SK-N-SH treated with all-trans-retinoic acid at 6 μM for 48 hours (cell line): ENCODE data around the gene CDH26.

Experiments used
- ATAC-seq: fragments of 200-7000 bp; cut with Tn5 transposase; 3 replicates; pipeline ENCODE4 v1.9.1; 2020; ENCODE audit warnings: mild to moderate bottlenecking, moderate library complexity
- ARNTL ChIP-seq: fragments of 450-650 bp; formaldehyde crosslinking; IDR thresholded peaks from 2 replicates; pipeline ENCODE4 v1.5.0; 2020; ENCODE audit warnings: low read depth, mild to moderate bottlenecking, moderate library complexity, borderline replicate concordance
- BACH2 ChIP-seq: fragments of 250-450 bp; sonication (Bioruptor Pico); IDR thresholded peaks from 2 replicates; pipeline ENCODE4 v1.9.0; 2021; ENCODE audit warnings: mild to moderate bottlenecking, borderline replicate concordance
- CSDC2 ChIP-seq: fragments of 250-450 bp; sonication (Bioruptor Pico); IDR thresholded peaks from 2 replicates; pipeline ENCODE4 v1.5.0; 2020; ENCODE audit warnings: mild to moderate bottlenecking, moderate library complexity
- ESRRG ChIP-seq: fragments of 250-450 bp; sonication (Bioruptor Pico); IDR thresholded peaks from 2 replicates; pipeline ENCODE4 v1.6.1; 2021; ENCODE audit warnings: mild to moderate bottlenecking
- GLIS3 ChIP-seq: fragments of 250-450 bp; sonication (Bioruptor Pico); IDR thresholded peaks from 2 replicates; pipeline ENCODE4 v1.5.0; 2020; ENCODE audit warnings: mild to moderate bottlenecking, moderate library complexity
- ISL1 ChIP-seq: fragments of 250-450 bp; sonication (Bioruptor Pico); IDR thresholded peaks from 2 replicates; pipeline ENCODE4 v2.1.2; 2022; ENCODE audit warnings: mild to moderate bottlenecking, moderate library complexity
- PATZ1 ChIP-seq: fragments of 250-450 bp; sonication (Bioruptor Pico); IDR thresholded peaks from 2 replicates; pipeline ENCODE4 v1.8.0; 2020; ENCODE audit warnings: mild to moderate bottlenecking, moderate library complexity, borderline replicate concordance
- POU6F1 ChIP-seq: fragments of 250-450 bp; sonication (Bioruptor Pico); IDR thresholded peaks from 2 replicates; pipeline ENCODE4 v1.8.0; 2021; ENCODE audit warnings: low read depth, mild to moderate bottlenecking, moderate library complexity, borderline replicate concordance
- RARB ChIP-seq: fragments of 250-450 bp; sonication (Bioruptor Pico); IDR thresholded peaks from 2 replicates; pipeline ENCODE4 v1.8.0; 2021; ENCODE audit warnings: mild to moderate bottlenecking, moderate library complexity
- SNAI2 ChIP-seq: fragments of 250-450 bp; sonication (Bioruptor Pico); IDR thresholded peaks from 2 replicates; pipeline ENCODE4 v1.5.0; 2020; ENCODE audit warnings: mild to moderate bottlenecking, moderate library complexity
- TCF4 ChIP-seq: fragments of 250-450 bp; sonication (Bioruptor Pico); IDR thresholded peaks from 2 replicates; pipeline ENCODE4 v1.8.0; 2021; ENCODE audit warnings: mild to moderate bottlenecking, moderate library complexity, borderline replicate concordance
- TOX ChIP-seq: fragments of 250-450 bp; sonication (Bioruptor Pico); IDR thresholded peaks from 2 replicates; pipeline ENCODE4 v1.8.0; 2021; ENCODE audit warnings: mild to moderate bottlenecking, moderate library complexity, borderline replicate concordance
- ZFP30 ChIP-seq: fragments of 450-650 bp; formaldehyde crosslinking; IDR thresholded peaks from 2 replicates; pipeline ENCODE4 v1.5.0; 2022; ENCODE audit warnings: mild to moderate bottlenecking, moderate library complexity
- ZNF565 ChIP-seq: fragments of 450-650 bp; formaldehyde crosslinking; conservative IDR thresholded peaks from 2 replicates; pipeline ENCODE4 v1.5.0; 2020; ENCODE audit warnings: low read depth, mild to moderate bottlenecking, moderate library complexity
- ZNF8 ChIP-seq: fragments of 450-650 bp; formaldehyde crosslinking; IDR thresholded peaks from 2 replicates; pipeline ENCODE4 v1.5.0; 2020; ENCODE audit warnings: mild to moderate bottlenecking, moderate library complexity
- TF ChIP-seq, protein P1 (sequence below): fragments of 250-450 bp; sonication (Bioruptor Pico); IDR thresholded peaks from 2 replicates; pipeline ENCODE4 v1.5.1; 2020; ENCODE audit warnings: low read depth, mild to moderate bottlenecking, moderate library complexity

CDH26 gene

GRCh38 chr20:59947376-59947775, 10.8 kb upstream of the CDH26 start (continued):
- no peak for TF ChIP-seq PATZ1 (CRISPR knock-in tag)
- TF ChIP-seq ARNTL: no peak
- no peak for TF ChIP-seq ESRRG (CRISPR knock-in tag)
- no peak for TF ChIP-seq ZNF8 (CRISPR knock-in tag)

DNA sequence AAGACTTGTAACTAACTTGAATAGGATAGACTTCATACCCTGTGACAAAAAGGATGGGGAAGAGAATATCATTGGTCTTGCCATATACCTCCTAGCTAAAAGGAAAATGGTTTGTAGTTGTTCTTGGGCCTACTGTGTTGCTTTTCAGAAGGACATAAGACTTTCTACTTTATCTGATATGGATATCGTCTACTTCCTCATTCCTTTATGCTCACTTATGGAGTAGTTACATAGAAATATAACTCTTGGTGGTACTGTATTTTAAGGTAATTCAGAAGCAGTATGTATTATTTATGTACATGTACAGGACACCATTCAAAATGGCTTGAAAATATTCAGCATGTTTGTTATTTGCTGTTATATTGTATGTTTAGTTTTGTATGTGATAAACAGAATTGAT, 10.0 kb upstream of the CDH26 start:
- no peak for TF ChIP-seq TCF4 (CRISPR knock-in tag)
- no peak for TF ChIP-seq ARNTL

DNA sequence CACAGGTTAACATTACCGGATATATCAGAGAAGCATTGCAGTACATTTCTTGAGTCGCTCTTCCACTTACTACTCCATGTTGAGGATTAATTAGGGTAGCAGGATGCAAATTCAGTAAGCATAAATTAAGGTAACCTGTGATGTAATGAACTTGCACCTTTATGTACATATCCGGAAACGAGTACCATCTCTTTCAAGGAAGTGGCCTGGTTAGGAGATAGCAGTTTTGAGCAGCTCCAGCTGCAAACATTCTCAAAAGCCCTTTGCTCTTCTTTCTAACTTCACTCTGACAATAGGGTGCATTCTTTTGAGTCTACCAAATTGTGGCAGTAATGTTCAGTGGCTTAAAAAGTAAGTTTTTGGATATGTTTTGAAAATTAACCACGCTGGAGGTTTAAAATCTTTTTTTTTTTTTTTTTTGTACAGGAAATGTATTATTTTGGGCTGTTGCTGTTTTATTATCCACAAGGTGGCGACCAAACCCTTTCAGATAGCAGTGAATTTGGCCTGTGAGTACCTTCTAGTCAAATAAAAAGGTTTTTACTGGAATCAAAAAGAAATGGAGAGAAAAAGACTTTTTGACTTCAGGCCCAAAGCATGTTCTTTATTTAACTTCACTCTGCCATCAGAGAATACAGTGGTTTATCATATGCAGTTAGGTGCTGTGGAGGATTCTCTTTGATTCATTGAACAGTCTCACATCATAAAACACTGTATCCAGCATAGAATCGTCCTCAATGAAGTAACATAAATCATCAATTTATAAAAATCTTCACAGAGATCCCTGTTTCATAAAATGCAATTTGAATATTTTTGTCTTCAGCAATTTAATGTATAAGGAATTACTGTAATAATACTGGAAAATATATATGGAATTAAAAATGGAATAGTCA, 9.1 kb upstream of the CDH26 start:
- TF ChIP-seq ZNF565 (no peak), BACH2 (CRISPR knock-in tag) (no peak)
- TF ChIP-seq, protein P1, sequence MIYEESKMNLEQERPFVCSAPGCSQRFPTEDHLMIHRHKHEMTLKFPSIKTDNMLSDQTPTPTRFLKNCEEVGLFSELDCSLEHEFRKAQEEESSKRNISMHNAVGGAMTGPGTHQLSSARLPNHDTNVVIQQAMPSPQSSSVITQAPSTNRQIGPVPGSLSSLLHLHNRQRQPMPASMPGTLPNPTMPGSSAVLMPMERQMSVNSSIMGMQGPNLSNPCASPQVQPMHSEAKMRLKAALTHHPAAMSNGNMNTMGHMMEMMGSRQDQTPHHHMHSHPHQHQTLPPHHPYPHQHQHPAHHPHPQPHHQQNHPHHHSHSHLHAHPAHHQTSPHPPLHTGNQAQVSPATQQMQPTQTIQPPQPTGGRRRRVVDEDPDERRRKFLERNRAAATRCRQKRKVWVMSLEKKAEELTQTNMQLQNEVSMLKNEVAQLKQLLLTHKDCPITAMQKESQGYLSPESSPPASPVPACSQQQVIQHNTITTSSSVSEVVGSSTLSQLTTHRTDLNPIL: no peak
- ATAC-seq: peak; percentile 80; the same call in 2 of the 3 replicates

More for the DNA sequence above, 10.0 kb upstream of the CDH26 start:
- no peak for ATAC-seq

DNA sequence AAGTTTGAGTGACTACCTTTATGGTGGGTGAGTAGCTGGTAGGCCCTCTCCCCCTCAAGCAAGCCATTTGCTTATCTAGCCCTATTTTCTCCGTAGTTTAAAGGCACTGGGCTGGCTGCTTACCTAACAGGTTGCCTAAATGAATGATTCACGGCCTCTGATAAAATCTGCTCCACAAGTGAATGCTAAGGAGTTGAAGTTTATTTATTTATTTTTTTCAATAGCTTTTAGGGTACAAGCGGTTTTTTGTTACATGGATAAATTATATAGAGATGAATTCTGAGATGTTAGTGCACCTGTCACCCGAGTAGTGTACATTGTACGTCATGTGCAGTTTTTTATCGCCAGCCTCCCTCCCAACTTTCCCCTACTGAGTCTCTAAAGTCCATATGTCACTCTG, 8.3 kb upstream of the CDH26 start:
- no peak for ATAC-seq
- no peak for TF ChIP-seq BACH2 (CRISPR knock-in tag)
- TF ChIP-seq GLIS3: no peak
- no peak for TF ChIP-seq RARB (CRISPR knock-in tag)
- no peak for TF ChIP-seq SNAI2 (CRISPR knock-in tag)
- TF ChIP-seq, protein P1: no peak
- no peak for TF ChIP-seq PATZ1 (CRISPR knock-in tag)
- no peak for TF ChIP-seq POU6F1
- no peak for TF ChIP-seq ARNTL
- TF ChIP-seq ZFP30 (CRISPR knock-in tag): no peak

- no peak for ATAC-seq
- TF ChIP-seq ZNF565: no peak
- no peak for TF ChIP-seq ARNTL
Observed at GRCh38 chr20:59954718-59955117, 3.5 kb upstream of the CDH26 start.

GRCh38 chr20:59955131-59955796, 3.0 kb upstream of the CDH26 start:
- ATAC-seq: peak; percentile 71
- TF ChIP-seq TOX (CRISPR knock-in tag) (no peak), ISL1 (no peak), BACH2 (CRISPR knock-in tag) (no peak), ARNTL (no peak), TCF4 (CRISPR knock-in tag) (no peak), ESRRG (CRISPR knock-in tag) (no peak), ZFP30 (CRISPR knock-in tag) (no peak), CSDC2 (no peak), POU6F1 (no peak), SNAI2 (CRISPR knock-in tag) (no peak)
- TF ChIP-seq, protein P1: no peak
